ENCODE data around the gene PSMD9.

The PSMD9 gene

DNA sequence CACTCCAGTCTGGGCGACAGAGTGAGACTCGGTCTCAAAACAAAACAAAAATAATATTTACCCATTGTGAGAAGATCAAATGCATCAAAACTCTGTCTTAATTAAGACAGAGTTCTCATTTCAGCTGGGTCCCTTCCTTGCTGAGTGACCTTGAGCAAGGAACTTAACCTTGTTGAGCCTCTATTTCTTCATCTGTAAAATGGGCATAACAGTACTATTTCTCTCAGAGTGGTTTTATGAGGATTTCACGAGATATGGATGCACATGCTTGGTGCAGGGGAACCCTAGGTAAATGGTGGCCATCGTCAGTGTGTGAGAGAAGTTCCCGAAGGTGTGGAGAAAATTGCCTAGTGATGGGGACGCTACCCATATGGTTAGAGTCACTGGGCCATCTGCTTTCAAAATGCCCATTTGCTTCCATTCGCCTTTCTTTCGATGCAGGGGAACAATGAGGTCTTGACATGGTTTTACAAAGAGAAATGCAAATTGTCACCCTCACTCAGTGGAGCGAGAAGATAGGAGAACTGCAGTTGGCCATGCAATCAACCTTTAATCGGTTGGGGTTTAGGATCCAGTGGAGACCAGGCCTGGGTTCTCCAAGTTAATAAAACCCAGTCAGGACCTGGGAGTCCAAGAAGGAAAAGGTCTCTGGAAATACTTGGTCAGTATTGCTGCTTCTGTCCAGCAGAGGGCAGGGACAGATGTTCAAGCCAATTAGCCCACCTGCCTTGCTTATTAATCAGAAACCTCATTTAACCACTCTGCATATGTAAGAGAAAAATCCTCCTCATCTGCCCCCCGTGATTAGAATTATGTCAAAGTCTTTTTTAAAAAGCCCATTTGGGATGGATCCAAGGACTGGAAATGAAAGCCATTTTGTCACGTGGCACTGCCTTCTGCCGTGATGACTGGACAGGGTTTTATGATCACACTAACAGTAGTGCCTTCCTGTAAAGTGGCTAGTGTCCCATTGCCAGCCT is 67.0 kb downstream of the PSMD9 start:
- DNase-seq (ENCODE audit: low read depth): no peak

DNA sequence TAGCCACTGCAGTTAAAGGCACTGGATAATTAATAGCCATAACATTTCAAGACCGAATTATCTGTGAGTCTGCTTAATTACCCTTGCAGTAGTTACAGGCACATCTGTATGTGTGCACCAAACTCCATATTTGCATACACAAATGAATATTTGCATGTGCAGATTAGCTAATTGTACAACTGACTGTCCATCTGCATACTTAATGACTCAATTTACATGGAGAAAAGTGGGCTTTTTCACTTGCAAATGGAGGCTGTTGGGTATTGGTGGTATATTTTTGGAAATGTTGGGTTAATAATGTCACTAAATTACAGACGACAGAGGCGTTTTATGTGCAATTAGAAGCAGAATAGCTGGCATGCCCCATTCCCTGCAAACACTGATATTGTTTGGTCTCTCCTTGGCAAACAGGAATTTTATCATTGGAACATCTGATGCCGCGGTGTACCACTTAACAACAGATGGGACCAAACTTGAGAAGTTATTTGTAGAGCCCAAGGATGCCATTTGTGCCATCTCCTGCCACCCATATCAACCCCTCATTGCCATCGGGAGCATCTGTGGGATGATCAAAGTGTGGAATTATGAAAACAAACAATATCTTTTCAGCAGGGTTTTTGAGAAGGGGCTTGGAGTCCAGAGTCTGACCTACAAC is 69.4 kb downstream of the PSMD9 start:
- DNase-seq (ENCODE audit: low read depth): no peak

DNA sequence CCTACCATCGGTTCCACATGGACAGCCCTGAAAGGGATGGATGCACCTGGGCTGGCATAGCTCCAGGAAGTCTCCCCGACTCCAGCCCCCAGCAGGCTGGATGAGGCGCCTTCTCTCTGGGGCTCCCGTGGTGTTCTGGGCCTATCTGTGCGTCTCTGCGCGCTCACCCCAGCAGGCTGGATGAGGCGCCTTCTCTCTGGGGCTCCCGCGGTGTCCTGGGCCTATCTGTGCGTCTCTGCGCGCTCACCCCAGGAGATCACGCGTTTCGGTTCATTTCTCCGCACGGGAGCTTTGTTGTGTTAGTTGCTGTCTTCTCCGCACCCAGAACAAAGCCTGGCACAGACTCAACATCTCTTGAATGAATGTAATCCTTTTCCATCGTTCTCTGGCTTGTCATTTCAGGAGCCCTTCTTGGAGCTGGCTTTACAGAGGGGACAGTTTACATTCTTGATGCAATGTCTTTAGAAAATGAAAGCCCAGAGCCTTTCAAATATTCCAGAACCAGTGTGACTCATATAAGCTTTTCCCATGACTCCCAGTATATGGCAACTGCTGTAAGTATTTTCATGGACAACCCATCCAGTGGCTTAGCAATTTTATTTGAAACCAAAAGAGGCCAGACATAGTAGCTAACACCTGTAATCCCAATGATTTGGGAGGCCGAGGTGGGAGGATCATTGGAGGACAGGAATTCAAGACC is 70.1 kb downstream of the PSMD9 start:
- DNase-seq (ENCODE audit: low read depth): no peak

DNA sequence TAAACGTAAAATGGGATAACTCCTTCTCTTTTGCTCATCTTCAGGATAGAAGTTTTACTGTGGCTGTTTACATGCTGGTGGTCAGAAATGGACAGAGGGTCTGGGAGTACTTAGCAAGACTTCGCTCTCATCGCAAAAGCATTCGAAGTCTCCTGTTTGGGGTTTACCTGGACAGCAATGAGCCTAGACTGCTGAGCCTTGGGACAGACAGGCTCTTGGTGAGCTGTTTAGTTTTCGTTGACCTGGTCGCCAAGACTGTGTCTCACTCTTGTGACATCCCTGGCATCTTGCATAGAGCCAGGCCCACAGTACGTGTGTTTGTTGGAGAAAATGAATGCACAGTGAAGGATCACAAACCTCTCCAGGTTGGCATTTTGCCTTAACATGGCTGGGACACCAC is 72.0 kb downstream of the PSMD9 start:
- DNase-seq (ENCODE audit: low read depth): no peak

DNA sequence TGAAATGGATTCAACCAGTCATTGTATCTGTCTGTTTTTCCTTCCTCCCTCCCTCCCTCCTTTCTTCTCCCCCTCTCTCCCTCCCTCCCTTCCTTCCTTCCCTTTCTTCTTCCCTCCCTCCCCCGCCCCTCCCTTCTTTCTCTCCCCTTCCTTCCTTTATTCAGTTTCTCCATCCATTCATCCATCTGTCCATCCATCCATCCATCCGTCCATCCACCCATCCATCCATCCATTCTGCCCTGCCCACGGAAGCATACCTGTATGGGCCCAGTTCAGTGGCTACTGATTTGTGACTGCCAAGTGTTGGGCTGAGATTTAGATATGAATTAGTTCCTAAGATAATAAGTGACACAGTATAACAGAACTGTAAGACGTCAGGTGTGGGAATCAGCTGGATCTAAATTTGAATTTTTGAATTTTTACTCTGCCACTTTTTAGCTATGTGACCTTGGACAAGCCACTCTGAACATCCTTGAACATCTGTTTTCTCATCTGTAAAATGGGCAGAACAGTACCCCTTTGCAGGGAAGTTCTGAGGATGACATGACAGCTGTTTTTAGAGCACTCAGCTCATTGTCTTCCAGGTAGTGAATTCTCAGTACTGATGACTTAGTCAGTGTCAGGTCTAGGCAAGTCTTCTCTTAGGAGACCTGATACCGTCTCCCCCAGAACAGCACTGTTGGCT is 72.7 kb downstream of the PSMD9 start:
- no peak for DNase-seq (ENCODE audit: low read depth)

DNA sequence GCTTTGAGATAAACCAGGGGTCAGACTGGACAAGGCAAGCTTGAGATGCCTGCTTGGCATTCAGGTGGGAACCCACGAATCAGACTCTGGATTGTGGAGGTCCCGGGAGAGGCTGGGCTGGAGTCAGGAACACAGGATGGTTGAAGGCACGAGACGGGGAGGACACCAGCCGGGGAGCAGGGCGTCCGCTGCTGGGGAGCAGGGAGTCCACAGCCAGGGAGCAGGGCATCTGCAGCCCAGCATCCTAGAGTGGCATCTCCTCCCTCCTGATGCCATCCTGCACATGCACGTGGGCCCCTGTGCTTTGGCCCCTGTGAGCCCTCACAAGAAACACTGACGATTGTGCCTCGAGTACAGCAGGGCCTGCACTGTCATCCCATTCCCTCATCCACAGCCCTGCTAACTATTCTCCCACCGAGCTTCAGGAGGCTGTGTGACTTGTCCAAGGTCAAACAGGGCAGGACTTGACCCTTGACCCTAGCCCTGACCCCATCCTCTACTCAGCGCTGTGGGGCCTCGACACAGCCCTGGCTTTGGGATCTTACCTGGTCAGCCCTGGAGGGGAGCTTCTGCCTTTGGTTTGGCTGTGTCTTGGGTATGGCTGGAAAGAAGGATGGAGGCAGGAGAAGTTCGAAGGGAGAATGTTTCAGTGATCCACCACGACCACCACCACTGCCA is 74.9 kb downstream of the PSMD9 start:
- no peak for DNase-seq (ENCODE audit: low read depth)

DNA sequence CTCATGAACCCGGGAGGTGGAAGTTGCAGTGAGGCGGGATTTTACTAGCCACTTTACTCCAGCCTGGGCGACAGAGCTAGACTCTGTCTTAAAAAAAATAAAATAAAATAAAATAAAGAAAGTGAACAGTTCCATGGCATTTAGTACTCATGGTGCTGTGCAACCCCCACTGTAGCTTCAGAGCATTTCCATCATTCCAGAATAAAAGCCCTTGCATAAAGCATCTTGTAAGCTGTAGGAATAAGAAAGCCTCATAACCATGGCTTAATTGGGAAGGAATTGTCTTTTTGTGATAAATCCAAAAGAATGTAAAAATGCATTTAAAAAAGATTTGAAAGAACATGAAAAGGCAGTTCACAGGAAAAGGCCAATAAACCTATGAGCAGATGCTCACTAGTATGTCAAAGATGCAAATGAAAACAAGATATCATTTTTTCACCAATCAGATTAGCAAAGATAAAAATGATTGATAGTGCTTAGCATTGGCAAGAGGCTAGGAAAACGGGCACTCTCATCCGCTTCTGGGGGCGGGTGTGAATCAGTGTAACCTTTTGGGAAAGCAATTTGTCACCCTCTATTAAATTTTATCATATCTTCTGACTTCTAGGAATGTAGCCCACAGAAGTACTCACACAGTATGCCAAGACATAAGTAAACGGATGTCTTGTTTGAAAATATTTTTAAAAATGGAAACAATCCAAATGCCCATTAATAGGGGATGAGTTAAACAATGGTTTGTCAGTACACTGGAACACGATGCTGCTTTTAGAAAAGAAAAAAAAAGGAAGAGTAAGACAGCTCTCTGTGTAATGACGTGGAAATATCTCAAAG is 76.4 kb downstream of the PSMD9 start:
- DNase-seq (ENCODE audit: low read depth): no peak

DNA sequence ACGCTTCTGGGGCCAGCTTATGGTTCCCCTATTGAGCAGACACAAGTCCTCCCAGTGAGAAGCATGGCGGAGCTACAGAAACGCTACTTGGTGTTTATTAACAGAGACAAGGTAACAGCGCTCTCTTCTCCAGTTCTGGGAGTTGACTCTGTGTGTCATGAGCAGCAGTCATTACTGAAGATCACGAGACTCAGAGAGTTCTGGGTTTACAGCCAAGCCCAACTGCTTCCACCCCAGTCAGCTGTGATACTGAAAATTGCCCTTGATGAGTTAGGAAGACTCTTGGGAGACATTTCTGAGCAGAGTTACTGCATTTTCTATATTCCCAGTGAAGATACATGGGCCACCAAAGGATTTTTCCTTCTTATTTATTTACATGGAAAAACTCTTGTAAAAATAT is 78.4 kb downstream of the PSMD9 start:
- no peak for DNase-seq (ENCODE audit: low read depth)

All from T follicular helper cell (primary cell).